C4-2B (cell line): ENCODE results near the gene GDF11.
A peak's percentile ranks its signal among the peaks of the same experiment; 100 is the strongest.

Experiments used
- H3K27ac ChIP-seq: fragments of 450-650 bp; 2 replicates; pipeline ENCODE4 v1.5.1; 2017
- ZFX ChIP-seq: fragments of 450-650 bp; IDR thresholded peaks from 2 replicates; pipeline ENCODE4 v1.6.1; 2017
- TF ChIP-seq, protein P1 (sequence below): fragments of 450-650 bp; conservative IDR thresholded peaks from 2 replicates; pipeline ENCODE4 v1.5.1; 2017; ENCODE audit warnings: mild to moderate bottlenecking

Gene GDF11

DNA sequence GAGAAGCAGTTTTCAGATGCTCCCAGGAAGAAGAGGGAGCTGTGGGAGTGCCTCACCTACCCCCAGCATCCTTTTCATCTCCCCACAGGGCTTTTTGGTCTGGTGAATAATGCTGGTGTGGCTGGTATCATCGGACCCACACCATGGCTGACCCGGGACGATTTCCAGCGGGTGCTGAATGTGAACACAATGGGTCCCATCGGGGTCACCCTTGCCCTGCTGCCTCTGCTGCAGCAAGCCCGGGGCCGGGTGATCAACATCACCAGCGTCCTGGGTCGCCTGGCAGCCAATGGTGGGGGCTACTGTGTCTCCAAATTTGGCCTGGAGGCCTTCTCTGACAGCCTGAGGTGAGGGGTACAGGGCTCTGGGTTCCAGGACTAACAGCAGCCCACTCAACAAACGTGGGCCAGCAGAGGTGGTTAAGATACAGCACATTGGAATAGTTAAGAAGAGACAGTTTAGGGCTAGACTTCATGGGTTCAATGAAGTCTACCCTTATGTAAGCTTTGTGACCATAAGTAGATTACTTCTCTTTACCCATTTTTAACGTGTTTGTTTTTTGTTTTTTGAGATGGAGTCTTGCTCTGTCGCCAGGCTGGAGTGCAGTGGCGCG, 21.2 kb upstream of the GDF11 start:
- H3K27ac ChIP-seq, result no peak overlapping the region
- TF ChIP-seq, protein P1, sequence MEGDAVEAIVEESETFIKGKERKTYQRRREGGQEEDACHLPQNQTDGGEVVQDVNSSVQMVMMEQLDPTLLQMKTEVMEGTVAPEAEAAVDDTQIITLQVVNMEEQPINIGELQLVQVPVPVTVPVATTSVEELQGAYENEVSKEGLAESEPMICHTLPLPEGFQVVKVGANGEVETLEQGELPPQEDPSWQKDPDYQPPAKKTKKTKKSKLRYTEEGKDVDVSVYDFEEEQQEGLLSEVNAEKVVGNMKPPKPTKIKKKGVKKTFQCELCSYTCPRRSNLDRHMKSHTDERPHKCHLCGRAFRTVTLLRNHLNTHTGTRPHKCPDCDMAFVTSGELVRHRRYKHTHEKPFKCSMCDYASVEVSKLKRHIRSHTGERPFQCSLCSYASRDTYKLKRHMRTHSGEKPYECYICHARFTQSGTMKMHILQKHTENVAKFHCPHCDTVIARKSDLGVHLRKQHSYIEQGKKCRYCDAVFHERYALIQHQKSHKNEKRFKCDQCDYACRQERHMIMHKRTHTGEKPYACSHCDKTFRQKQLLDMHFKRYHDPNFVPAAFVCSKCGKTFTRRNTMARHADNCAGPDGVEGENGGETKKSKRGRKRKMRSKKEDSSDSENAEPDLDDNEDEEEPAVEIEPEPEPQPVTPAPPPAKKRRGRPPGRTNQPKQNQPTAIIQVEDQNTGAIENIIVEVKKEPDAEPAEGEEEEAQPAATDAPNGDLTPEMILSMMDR, result no peak
- TF ChIP-seq ZFX, result no peak

DNA sequence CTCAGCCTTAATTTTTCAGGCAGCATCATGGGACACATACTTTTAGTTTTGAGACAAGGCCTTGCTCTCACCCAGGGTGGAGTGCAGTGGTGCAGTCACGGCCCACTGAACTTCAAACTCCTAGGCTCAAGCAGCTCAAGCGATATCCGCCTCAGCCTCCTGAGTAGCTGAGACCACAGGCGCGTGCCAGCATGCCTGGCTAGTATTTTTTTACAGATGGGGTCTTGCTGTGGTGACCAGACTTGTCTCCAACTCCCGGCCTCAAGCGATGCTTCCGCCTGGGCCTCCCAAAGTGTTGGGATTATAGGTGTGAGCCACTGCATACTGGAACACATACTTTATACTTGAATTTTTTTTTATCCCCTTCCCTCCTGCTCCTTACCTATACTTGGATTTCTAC, 20.0 kb upstream of the GDF11 start:
- no peak for TF ChIP-seq ZFX
- TF ChIP-seq, protein P1, result no peak
- no peak overlapping the region for H3K27ac ChIP-seq

DNA sequence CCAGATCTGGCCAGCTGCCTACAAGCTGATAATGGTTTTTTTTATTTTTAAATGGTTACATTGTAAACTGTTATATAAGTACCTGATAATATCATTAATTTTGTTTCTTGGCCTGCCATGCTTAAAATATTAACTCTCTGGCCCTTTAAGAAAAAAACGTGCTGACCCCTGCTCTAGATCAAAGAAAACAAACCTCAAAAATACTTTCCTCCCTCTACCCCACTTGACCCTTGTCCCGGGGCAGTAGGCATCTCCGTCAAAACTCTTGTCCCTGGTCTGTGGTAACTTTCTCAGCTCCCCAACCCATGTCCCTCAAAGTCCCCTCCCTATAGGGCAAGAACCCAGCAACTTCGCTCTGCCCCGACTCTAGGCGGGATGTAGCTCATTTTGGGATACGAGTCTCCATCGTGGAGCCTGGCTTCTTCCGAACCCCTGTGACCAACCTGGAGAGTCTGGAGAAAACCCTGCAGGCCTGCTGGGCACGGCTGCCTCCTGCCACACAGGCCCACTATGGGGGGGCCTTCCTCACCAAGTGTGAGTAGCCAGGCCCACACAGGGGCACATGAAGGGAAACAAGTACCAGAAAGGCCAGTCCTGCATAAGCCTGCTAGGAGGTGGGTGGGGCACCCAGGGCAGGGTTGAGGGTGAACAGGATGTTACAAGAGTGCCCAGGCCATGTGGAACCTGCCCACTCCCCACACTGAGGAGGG, 19.3 kb upstream of the GDF11 start:
- TF ChIP-seq ZFX, result no peak
- TF ChIP-seq, protein P1, result no peak
- no peak overlapping the region for H3K27ac ChIP-seq

DNA sequence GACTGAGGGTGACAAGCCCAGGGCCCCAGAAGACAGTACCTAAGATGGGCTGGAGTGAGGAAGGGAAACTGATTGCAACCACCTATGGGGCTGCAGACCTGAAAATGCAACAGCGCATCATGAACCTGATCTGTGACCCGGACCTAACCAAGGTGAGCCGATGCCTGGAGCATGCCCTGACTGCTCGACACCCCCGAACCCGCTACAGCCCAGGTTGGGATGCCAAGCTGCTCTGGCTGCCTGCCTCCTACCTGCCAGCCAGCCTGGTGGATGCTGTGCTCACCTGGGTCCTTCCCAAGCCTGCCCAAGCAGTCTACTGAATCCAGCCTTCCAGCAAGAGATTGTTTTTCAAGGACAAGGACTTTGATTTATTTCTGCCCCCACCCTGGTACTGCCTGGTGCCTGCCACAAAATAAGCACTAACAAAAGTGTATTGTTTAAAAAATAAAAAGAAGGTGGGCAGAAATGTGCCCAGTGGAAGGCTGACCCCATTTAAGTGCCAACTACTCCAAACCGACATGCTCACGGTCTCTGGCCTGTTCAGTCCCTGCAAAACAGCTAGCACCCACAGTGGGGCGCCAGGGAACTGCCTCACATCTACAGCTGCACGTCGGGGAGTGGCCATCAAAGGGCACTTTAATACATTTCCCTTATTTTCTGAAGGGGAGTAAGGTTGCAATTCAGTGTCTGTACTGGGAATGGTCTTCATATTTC, 18.5 kb upstream of the GDF11 start:
- no peak overlapping the region for H3K27ac ChIP-seq
- TF ChIP-seq, protein P1, result peak; percentile 76
- TF ChIP-seq ZFX, result no peak

DNA sequence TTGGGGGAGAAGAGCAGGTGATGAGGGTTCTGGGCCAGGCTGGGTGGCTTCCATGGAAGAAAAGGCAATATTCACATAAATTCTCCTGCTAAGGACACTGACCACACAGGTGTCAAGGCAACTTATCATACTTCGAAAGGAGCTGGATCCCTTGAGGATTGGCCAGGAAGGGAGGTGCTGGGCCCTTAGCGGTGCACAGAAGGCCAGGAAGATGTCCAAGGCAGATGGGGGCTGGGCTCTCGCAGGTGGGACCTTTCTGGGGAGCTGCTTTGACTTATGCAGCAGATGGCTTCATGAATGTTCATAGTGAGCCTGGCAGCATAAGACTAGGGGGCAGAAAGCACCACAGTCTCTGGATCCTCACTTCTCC, 18.0 kb upstream of the GDF11 start:
- H3K27ac ChIP-seq, result no peak overlapping the region
- TF ChIP-seq, protein P1, result no peak; the same call in 1 of the 2 replicates
- TF ChIP-seq ZFX, result no peak

DNA sequence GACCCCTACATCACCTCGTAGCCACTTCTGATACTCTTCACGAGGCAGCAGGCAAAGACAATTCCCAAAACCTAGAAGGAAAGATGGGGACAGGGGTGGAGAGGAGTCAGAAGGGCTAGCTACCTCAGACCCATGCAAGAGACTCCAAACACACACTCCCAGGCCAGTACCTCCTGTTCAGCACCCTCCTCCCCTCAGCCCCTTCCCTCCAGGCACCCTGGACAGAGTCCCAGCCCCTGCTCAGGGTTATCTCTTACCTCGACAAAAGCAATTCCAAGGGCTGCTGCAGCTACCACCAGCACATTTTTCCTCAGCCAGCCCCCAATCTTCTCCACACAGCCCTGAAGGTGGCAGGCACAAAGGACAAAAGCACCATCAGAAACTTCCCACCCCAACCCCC, 17.4 kb upstream of the GDF11 start:
- H3K27ac ChIP-seq, result no peak overlapping the region
- no peak for TF ChIP-seq ZFX
- TF ChIP-seq, protein P1, result no peak

DNA sequence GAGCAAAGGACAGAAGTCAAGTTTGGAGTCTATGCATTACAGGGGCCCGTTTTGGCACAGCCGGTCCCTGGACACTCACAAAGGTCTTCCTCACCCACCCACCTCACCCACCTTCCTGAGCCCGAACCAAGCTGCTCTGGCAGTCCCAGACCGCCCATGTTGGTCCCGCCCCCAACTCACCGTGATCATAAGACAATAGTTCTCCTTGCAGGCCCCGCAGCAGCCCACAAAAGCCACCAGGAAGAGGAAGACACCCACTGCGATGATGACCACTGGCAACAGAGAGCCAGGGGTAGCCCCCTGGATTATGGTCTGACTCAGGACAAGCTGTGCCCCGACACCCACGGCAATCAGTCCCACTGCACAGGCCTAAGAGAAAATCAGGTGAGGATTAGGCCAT, 16.0 kb upstream of the GDF11 start:
- H3K27ac ChIP-seq, result peak overlapping the region; percentile 91
- TF ChIP-seq, protein P1, result no peak
- TF ChIP-seq ZFX, result no peak
